Measurements from ENCODE around the gene TMEM72.

TMEM72 gene

GRCh38 chr10:44974082-44974627, 63.0 kb downstream of the TMEM72 start:
- Histone ChIP-seq H3K4me1 (ENCODE audit: insufficient read depth, insufficient read length) (peaks cover 33% of the 10 kb centered on the region), H3K4me3 (ENCODE audit: insufficient read length, low read depth) (peak overlapping the region; percentile 29), H3K9me3 (ENCODE audit: insufficient read depth, low read length) (no peaks in the 10 kb centered on the region), H3K36me3 (ENCODE audit: insufficient read depth, insufficient read length, low read length) (peaks cover 40% of the 10 kb centered on the region), H3K9ac (ENCODE audit: insufficient read length, low read depth) (peak overlapping the region; percentile 85), H3K27me3 (ENCODE audit: insufficient read depth, insufficient read length) (no peaks in the 10 kb centered on the region)
- TF ChIP-seq YY1 (IDR thresholded peaks at IDR 0.05; ENCODE audit: insufficient read depth, insufficient read length) = no peak
- TF ChIP-seq ZNF274 (IDR thresholded peaks at IDR 0.05; ENCODE audit: low read depth, low read length) = no peak
- no peak for TF ChIP-seq SUZ12 (IDR thresholded peaks at IDR 0.05; ENCODE audit: extremely low read depth, insufficient read depth, insufficient read length)
- DNase-seq (ENCODE audit: low read depth, low spot score) = no peak

GRCh38 chr10:44974628-44975430, 63.7 kb downstream of the TMEM72 start:
- peak overlapping the region; percentile 85 for H3K9ac ChIP-seq (ENCODE audit: insufficient read length, low read depth)
- H3K4me3 ChIP-seq (ENCODE audit: insufficient read length, low read depth) = peak overlapping the region; percentile 29
- no peaks in the 10 kb centered on the region for H3K9me3 ChIP-seq (ENCODE audit: insufficient read depth, low read length)
- no peak for DNase-seq (ENCODE audit: low read depth, low spot score)
- TF ChIP-seq ZNF274 (IDR thresholded peaks at IDR 0.05; ENCODE audit: low read depth, low read length) (no peak), SUZ12 (IDR thresholded peaks at IDR 0.05; ENCODE audit: extremely low read depth, insufficient read depth, insufficient read length) (no peak), YY1 (IDR thresholded peaks at IDR 0.05; ENCODE audit: insufficient read depth, insufficient read length) (no peak)
- peaks cover 40% of the 10 kb centered on the region for H3K4me1 ChIP-seq (ENCODE audit: insufficient read depth, insufficient read length)
- peaks cover 37% of the 10 kb centered on the region for H3K36me3 ChIP-seq (ENCODE audit: insufficient read depth, insufficient read length, low read length)
- H3K27me3 ChIP-seq (ENCODE audit: insufficient read depth, insufficient read length) = no peaks in the 10 kb centered on the region

- peak overlapping the region; percentile 50 for H3K9ac ChIP-seq (ENCODE audit: insufficient read length, low read depth)
- H3K4me3 ChIP-seq (ENCODE audit: insufficient read length, low read depth) = peak overlapping the region; percentile 8
- TF ChIP-seq SUZ12 (IDR thresholded peaks at IDR 0.05; ENCODE audit: extremely low read depth, insufficient read depth, insufficient read length) (no peak), YY1 (IDR thresholded peaks at IDR 0.05; ENCODE audit: insufficient read depth, insufficient read length) (no peak), ZNF274 (IDR thresholded peaks at IDR 0.05; ENCODE audit: low read depth, low read length) (no peak)
- no peak for DNase-seq (ENCODE audit: low read depth, low spot score)
- H3K4me1 ChIP-seq (ENCODE audit: insufficient read depth, insufficient read length) = peaks cover 43% of the 10 kb centered on the region
- H3K36me3 ChIP-seq (ENCODE audit: insufficient read depth, insufficient read length, low read length) = peaks cover 29% of the 10 kb centered on the region
- no peaks in the 10 kb centered on the region for H3K9me3 ChIP-seq (ENCODE audit: insufficient read depth, low read length)
- H3K27me3 ChIP-seq (ENCODE audit: insufficient read depth, insufficient read length) = no peaks in the 10 kb centered on the region
These were observed 64.5 kb downstream of the TMEM72 start for GRCh38 chr10:44975431-44976331.

GRCh38 chr10:44976352-44977198, 65.4 kb downstream of the TMEM72 start:
- peaks cover 44% of the 10 kb centered on the region for H3K4me1 ChIP-seq (ENCODE audit: insufficient read depth, insufficient read length)

GRCh38 chr10:44977287-44978212, 66.4 kb downstream of the TMEM72 start:
- Histone ChIP-seq H3K9me3 (ENCODE audit: insufficient read depth, low read length) (no peaks in the 10 kb centered on the region), H3K36me3 (ENCODE audit: insufficient read depth, insufficient read length, low read length) (peaks cover 20% of the 10 kb centered on the region), H3K9ac (ENCODE audit: insufficient read length, low read depth) (peak overlapping the region; percentile 63), H3K27me3 (ENCODE audit: insufficient read depth, insufficient read length) (no peaks in the 10 kb centered on the region), H3K4me1 (ENCODE audit: insufficient read depth, insufficient read length) (peaks cover 50% of the 10 kb centered on the region), H3K4me3 (ENCODE audit: insufficient read length, low read depth) (peak overlapping the region; percentile 54)
- TF ChIP-seq SUZ12 (IDR thresholded peaks at IDR 0.05; ENCODE audit: extremely low read depth, insufficient read depth, insufficient read length) (no peak), ZNF274 (IDR thresholded peaks at IDR 0.05; ENCODE audit: low read depth, low read length) (no peak), YY1 (IDR thresholded peaks at IDR 0.05; ENCODE audit: insufficient read depth, insufficient read length) (no peak)
- no peak for DNase-seq (ENCODE audit: low read depth, low spot score)

More at GRCh38 chr10:44976352-44977198, 65.4 kb downstream of the TMEM72 start:
- DNase-seq (ENCODE audit: low read depth, low spot score) = no peak
- no peaks in the 10 kb centered on the region for H3K9me3 ChIP-seq (ENCODE audit: insufficient read depth, low read length)
- no peaks in the 10 kb centered on the region for H3K27me3 ChIP-seq (ENCODE audit: insufficient read depth, insufficient read length)
- TF ChIP-seq ZNF274 (IDR thresholded peaks at IDR 0.05; ENCODE audit: low read depth, low read length) (no peak), YY1 (IDR thresholded peaks at IDR 0.05; ENCODE audit: insufficient read depth, insufficient read length) (no peak), SUZ12 (IDR thresholded peaks at IDR 0.05; ENCODE audit: extremely low read depth, insufficient read depth, insufficient read length) (no peak)
- H3K9ac ChIP-seq (ENCODE audit: insufficient read length, low read depth) = peak overlapping the region; percentile 42
- H3K36me3 ChIP-seq (ENCODE audit: insufficient read depth, insufficient read length, low read length) = peaks cover 20% of the 10 kb centered on the region
- no peak overlapping the region for H3K4me3 ChIP-seq (ENCODE audit: insufficient read length, low read depth)

GRCh38 chr10:44978213-44978569, 67.1 kb downstream of the TMEM72 start:
- no peak for DNase-seq (ENCODE audit: low read depth, low spot score)
- peaks cover 20% of the 10 kb centered on the region for H3K36me3 ChIP-seq (ENCODE audit: insufficient read depth, insufficient read length, low read length)
- peak overlapping the region; percentile 63 for H3K9ac ChIP-seq (ENCODE audit: insufficient read length, low read depth)
- H3K4me3 ChIP-seq (ENCODE audit: insufficient read length, low read depth) = peak overlapping the region; percentile 54
- no peak for TF ChIP-seq SUZ12 (IDR thresholded peaks at IDR 0.05; ENCODE audit: extremely low read depth, insufficient read depth, insufficient read length)
- TF ChIP-seq ZNF274 (IDR thresholded peaks at IDR 0.05; ENCODE audit: low read depth, low read length) = no peak
- no peak for TF ChIP-seq YY1 (IDR thresholded peaks at IDR 0.05; ENCODE audit: insufficient read depth, insufficient read length)
- H3K4me1 ChIP-seq (ENCODE audit: insufficient read depth, insufficient read length) = peaks cover 44% of the 10 kb centered on the region
- H3K9me3 ChIP-seq (ENCODE audit: insufficient read depth, low read length) = no peaks in the 10 kb centered on the region
- H3K27me3 ChIP-seq (ENCODE audit: insufficient read depth, insufficient read length) = no peaks in the 10 kb centered on the region
